ENCODE results near the gene RBCK1. TPM values are rescaled to one million over a fixed set of nuclear protein-coding genes. Genes with fewer than 3 reads are reported as not detected.

Gene RBCK1
- total RNA-seq, 1 donor from 2014 or later = 67.0 TPM

DNA sequence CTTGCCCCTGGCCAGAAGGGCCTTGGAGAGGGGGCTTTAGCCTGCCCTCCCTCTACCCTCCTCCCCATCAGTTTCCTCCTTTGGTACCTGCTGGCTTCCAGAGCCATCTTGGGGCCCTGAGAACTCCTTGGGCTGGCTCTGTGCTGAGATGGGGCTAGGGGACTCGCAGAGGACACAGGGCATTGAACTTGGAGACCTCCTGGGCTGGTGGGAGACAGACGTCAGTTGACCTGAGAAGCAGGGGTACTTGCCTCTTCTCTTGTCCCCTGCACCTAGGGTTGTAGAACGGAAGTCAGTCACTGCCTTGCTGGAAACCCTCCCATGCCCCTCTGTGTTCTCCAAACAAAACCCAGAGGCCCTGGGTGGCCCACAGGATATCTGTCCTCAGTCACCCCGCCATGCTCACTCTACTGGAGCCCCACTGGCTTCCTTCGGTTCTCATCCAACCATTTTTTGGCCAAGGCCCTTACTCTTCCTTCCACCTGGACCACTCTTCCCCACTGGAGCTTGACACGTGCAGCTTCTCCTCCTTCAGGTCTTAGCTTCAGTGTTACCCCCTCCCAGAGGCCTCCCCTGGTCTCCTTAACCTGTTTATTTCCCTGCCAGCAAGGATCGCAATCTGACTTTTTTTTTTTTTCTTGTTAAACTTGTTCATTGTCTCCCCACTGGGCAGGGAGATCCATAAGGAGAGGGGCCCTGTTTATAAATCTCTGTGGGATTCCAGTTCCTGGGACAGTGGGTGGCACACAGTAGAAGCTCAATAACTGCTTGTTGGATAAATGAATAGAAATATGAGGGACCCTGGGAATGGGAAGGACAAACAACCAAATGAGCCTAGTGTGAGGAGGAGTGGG, 971 bp downstream of the RBCK1 start:
- Histone ChIP-seq H3K27me3 (no peaks in the 10 kb centered on the region), H3K27ac (peak overlapping the region; percentile 88)
- intact Hi-C loops (cut with DNase I) = loop anchor here (10.0 kb wide), 1 partner anchor 64 kb away; the partner anchor contains the start of gene NRSN2

DNA sequence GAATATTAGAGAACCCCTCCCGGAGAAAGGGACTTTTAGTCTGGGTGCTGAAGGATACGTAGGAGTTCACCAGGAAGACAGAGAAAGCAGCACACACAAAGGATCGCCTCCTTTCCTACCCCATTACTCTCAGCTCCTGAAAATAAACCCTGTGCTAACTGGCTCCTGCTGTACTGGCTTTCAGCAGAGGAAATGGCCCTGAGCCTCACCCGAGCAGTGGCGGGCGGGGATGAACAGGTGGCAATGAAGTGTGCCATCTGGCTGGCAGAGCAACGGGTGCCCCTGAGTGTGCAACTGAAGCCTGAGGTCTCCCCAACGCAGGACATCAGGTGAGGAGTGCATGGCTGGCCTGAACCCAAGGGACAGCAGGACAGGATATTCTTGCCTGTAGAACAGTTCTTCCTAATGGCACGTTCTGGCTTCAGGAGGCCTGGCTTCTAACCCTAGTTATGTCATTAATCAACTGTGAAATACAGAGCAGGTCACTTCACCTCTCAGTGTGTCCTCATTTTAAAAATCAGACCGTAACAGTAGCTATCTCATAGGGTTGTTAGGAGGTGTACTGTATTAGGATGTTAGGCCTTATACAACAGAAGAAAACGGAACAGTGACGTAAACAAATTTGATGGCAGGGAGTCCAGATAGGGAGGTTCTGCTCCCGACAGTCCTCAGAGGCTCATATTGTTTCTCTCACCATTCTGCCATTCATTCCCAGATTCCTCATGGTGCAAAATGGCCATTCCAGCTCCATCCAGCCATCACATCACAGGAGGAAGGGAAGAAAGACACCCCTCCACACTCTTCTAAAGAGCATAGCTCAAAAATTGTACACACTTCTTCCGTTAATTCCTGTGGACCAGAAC, 1.8 kb downstream of the RBCK1 start:
- no peaks in the 10 kb centered on the region for H3K27me3 ChIP-seq
- peak overlapping the region; percentile 88 for H3K27ac ChIP-seq
- H3K4me3 ChIP-seq = peak overlapping the region; percentile 9 to 94
- no peak for DNase-seq (ENCODE audit: extremely low spot score in 2 of 2)
- peaks cover 0 to 14% of the 10 kb centered on the region in 2 donors for H3K36me3 ChIP-seq
- peaks cover 34% of the 10 kb centered on the region for H3K4me1 ChIP-seq
- TF ChIP-seq, protein P1, sequence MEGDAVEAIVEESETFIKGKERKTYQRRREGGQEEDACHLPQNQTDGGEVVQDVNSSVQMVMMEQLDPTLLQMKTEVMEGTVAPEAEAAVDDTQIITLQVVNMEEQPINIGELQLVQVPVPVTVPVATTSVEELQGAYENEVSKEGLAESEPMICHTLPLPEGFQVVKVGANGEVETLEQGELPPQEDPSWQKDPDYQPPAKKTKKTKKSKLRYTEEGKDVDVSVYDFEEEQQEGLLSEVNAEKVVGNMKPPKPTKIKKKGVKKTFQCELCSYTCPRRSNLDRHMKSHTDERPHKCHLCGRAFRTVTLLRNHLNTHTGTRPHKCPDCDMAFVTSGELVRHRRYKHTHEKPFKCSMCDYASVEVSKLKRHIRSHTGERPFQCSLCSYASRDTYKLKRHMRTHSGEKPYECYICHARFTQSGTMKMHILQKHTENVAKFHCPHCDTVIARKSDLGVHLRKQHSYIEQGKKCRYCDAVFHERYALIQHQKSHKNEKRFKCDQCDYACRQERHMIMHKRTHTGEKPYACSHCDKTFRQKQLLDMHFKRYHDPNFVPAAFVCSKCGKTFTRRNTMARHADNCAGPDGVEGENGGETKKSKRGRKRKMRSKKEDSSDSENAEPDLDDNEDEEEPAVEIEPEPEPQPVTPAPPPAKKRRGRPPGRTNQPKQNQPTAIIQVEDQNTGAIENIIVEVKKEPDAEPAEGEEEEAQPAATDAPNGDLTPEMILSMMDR (IDR thresholded peaks at IDR 0.05) = no peak
- H3K9me3 ChIP-seq = no peaks in the 10 kb centered on the region
- intact Hi-C loops (cut with DNase I) = loop anchor here (10.0 kb wide), 1 partner anchor 65 kb away; the partner anchor contains the start of gene NRSN2

More for the DNA sequence above, 971 bp downstream of the RBCK1 start:
- H3K36me3 ChIP-seq = peaks cover 0 to 14% of the 10 kb centered on the region in 2 donors
- TF ChIP-seq POLR2A (IDR thresholded peaks at IDR 0.05) (no peak), POLR2AphosphoS5 (IDR thresholded peaks at IDR 0.05; ENCODE audit: insufficient read depth in 1 of 2, low read depth in 1 of 2) (no peak)
- peak overlapping the region; percentile 67 to 94 for H3K4me3 ChIP-seq
- peaks cover 34% of the 10 kb centered on the region for H3K4me1 ChIP-seq
- no peak for DNase-seq (ENCODE audit: extremely low spot score in 2 of 2)
- H3K9me3 ChIP-seq = no peaks in the 10 kb centered on the region

DNA sequence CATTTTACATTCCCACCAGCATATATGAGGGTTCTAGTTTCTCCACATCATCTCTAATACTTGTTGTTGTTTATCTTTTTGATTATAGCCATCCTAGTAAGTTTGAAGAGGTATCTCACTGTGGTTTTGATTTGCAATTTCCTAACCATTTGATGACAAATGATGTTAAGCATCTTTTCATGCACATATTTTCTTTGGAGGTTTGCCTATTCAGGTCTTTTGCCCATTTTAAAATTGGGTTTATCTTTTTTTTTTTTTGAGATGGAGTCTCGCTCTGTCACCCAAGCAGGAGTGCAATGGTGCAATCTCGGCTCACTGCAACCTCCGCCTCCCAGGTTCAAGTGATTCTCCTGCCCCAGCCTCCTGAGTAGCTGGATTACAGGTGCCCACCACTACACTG, 4.0 kb downstream of the RBCK1 start:
- Histone ChIP-seq H3K27ac (no peak overlapping the region), H3K27me3 (no peaks in the 10 kb centered on the region), H3K9me3 (no peaks in the 10 kb centered on the region), H3K4me1 (peaks cover 31% of the 10 kb centered on the region), H3K36me3 (peaks cover 0 to 14% of the 10 kb centered on the region in 2 donors), H3K4me3 (no peak overlapping the region)
- TF ChIP-seq, protein P1 (IDR thresholded peaks at IDR 0.05) = no peak
- TF ChIP-seq POLR2A (IDR thresholded peaks at IDR 0.05) (no peak), POLR2AphosphoS5 (IDR thresholded peaks at IDR 0.05; ENCODE audit: insufficient read depth in 1 of 2, low read depth in 1 of 2) (no peak)
- intact Hi-C loops (cut with DNase I) = no loop called here
- DNase-seq (ENCODE audit: extremely low spot score in 2 of 2) = no peak

DNA sequence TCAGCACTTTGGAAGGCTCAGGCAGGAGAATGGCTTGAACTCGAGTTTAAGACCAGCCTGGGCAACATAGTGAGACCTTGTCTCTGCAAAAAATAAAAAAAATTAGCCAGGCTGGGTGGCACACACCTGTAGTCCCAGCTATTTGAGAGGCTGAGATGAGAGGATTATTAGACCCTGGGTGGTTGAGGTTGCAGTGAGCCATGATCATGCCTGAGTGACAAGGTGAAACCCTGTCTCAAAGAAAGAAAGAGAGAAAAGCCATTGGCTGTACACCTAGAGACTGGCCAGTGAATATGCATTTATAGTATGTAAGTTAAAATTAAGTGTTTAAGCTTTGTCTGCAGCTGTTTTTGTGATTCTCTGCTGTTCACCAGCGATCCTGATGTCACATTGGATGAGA, 6.1 kb downstream of the RBCK1 start:
- H3K36me3 ChIP-seq = peaks cover 0 to 21% of the 10 kb centered on the region in 2 donors
- H3K27ac ChIP-seq = no peak overlapping the region
- no peak overlapping the region for H3K4me3 ChIP-seq
- DNase-seq (ENCODE audit: extremely low spot score in 2 of 2) = no peak
- no peaks in the 10 kb centered on the region for H3K27me3 ChIP-seq
- H3K4me1 ChIP-seq = peaks cover 20% of the 10 kb centered on the region
- intact Hi-C loops (cut with DNase I) = no loop called here
- no peaks in the 10 kb centered on the region for H3K9me3 ChIP-seq
- TF ChIP-seq POLR2AphosphoS5 (IDR thresholded peaks at IDR 0.05; ENCODE audit: insufficient read depth in 1 of 2, low read depth in 1 of 2) = no peak
- TF ChIP-seq POLR2A (IDR thresholded peaks at IDR 0.05) = no peak
- TF ChIP-seq, protein P1 (IDR thresholded peaks at IDR 0.05) = no peak

DNA sequence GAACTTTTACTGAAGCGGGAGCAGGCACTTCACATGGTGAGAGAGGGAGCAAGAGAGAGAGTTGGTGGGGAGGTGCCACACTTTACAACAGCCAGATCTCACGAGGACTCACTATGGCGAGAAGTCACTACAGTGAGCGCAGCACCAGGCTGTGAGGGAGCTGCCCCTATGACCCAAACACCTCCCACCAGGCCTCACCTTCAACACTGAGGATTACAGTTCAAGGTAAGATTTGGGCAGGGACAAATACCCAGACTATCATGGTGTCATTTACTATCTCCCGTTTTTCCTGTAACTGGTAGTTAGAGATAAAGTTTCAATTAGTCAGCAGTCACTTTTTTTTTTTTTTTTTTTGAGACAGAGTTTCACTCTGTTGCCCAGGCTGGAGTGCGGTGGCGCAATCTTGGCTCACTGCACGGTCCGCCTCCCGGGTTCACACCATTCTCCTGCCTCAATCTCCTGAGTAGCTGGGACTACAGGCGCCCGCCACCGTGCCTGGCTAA, 7.8 kb downstream of the RBCK1 start:
- no peak overlapping the region for H3K27ac ChIP-seq
- DNase-seq (ENCODE audit: extremely low spot score in 2 of 2) = no peak
- no peaks in the 10 kb centered on the region for H3K27me3 ChIP-seq
- no peak for TF ChIP-seq POLR2A (IDR thresholded peaks at IDR 0.05)
- TF ChIP-seq POLR2AphosphoS5 (IDR thresholded peaks at IDR 0.05; ENCODE audit: insufficient read depth in 1 of 2, low read depth in 1 of 2) = no peak
- TF ChIP-seq, protein P1 (IDR thresholded peaks at IDR 0.05) = no peak
- H3K4me1 ChIP-seq = peaks cover 7% of the 10 kb centered on the region
- peaks cover 0 to 29% of the 10 kb centered on the region in 2 donors for H3K36me3 ChIP-seq
- H3K4me3 ChIP-seq = no peak overlapping the region
- H3K9me3 ChIP-seq = no peaks in the 10 kb centered on the region
- intact Hi-C loops (cut with DNase I) = no loop called here

All from vagina (tissue), 2 donors.